Activated CD4-positive, alpha-beta T cell treated with anti-CD3 and anti-CD28 coated beads, Interleukin-2, amount 50 U/mL, for 4 hours (primary cell): ENCODE data around the gene FA2H.

Experiments used
- DNase-seq, 2 experiments: peaks; one replicate each; pipeline ENCODE4 v3.0.0-alpha.2; 2020

FA2H gene

DNA sequence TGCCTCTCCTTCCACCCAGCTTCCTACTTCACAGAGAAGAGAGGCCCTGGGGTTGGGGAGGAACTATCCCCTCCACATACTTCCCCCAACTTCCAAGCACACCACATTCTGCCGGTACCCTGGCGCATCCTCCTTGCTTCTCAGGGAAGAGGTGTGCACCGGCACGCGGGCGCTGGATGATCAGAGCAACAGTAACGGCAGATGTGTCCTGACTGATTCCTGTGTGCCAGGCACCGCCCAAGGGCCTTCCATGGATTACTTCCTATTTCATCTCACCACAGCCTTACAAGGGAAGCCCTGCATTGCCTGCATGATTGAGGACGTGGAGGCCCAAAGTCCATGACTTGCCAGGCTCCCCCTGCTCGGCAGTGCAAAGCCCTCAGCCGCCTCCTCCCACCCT lies 52.9 kb downstream of the FA2H start:
- no peak for DNase-seq

DNA sequence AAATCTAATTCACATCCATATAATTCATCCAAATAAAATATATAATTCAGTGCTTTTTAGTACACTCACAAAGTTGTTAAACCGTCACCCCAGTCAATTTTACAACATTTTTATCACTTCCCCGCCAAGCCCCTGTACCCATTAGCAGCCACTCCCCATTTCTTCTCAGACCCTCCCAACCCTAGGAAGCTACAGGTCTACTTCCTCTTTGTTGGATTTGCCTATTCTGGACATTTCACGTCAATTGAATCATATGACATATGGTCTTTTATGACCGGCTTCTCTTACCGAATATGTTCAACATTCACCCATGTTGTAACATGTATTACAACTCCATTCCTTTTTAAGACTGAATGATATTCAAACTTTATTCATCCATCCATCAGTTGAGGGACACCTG lies 54.0 kb downstream of the FA2H start:
- no peak for DNase-seq

DNA sequence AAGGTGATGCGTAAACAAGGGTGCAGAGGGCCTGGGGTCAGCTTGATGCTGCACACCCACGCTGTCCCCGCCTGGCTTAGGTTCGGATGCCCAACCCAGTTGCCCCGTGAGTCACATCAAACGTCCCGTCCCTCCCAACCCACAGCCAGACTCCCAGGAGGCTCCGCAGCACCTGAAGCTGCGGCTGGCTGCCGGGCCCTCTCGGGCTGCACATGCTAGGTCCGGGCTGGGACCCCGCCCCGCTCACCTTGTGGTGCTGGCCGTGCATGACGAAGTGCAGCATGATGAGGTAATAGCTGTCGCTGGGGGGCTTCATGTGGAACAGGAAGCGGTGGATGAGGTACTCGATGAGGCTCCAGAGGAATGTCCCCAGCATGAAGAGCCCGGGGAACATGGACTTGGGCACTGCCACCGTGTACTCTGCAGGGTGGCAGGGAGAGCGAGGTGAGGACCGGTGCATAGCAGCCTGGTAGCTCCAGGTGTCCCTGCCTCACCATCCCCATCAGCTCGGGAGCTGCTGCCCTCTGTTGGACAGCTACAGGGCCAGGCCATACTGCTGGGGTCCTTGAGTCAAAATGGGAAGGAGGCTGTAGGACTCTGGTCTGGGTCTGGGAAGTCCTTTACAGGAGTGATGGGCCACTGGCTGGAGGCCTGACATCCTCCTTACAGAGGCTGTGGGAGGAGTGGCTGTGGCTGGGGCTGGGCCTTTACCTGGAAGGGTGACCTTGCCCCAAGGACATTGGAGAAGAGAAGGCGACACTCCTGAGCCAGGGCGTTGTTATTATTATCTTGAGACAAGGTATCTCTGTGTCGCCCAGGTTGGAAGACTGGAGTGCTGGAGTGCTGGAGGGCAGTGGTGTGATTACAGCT lies 55.6 kb downstream of the FA2H start:
- DNase-seq, result no peak

DNA sequence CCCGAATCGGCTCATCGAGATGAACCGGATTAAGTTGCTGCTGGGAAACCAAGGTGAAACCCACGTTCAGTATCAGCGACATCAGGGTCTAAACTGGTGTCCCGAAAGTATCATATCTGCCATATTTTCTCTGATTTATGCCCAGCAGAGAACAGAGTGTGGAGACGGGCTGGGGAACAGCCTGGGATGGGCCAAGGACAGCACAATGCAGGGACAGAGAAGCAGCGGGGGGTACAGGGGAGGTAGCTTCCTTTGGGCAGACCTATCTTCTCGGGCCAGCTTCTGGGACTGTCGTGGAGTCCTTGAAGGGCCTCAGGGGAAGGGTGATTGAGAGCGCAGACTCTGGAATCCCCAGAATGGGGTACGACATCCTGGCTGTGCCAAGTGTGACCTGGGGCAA lies 56.5 kb downstream of the FA2H start:
- no peak for DNase-seq

DNA sequence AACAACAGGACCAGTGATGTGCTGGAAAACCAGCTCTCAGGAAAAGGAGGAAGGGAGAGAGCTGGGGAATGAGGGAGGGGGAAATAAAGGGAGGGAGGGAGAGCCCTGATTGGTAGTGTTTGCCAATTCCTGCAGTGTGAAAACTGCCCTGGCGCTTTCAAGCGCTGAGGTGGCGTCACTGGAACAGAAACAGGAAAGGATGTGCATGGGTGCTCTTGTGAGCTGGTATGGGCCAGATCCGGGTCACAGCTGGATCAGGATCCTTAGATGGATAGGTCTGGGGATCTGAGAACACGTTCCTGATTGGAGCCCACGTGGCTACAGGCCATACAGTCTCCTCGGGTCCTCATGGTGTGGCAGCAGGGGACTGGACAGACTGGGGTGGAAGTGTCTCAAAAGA lies 57.3 kb downstream of the FA2H start:
- no peak for DNase-seq

DNA sequence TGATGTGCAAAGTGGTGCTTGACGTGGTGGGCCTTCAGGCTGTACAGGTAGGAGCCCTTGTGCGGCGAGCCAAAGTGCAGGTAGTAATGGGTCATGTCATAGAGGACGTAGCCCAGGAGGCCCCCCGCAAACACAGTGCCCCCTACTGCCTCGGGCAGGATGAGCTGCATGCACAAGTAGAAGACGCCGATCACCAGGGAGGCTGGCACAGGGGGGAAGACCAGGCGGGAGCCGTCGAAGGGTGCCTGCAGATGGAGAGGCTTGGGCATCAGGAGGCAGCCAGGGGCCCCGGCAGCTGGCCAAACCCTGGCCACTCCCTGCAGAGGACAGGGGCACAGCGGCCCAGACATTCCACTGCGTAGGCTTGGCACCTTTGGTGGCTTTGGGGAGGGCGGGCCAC lies 58.3 kb downstream of the FA2H start:
- DNase-seq, result no peak

DNA sequence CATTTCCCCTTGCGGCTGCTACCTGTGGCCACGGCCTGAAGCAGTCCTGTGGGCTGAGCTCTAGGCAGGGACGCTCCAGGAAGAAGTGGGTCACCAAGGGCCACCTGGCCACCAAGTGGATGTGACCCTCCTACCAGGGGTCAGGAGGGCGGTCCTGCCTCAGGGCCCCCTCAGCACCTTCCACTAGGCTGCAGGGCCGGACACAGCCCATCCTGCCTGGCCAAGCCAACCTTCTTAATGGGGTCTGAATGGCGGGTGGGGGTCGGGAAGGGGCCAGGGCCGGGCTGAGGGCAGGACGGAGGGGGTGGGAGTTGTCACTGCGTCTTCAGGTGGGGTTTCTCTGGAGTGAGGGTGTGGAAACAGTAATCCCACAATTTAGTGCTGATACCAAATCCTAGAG lies 60.7 kb downstream of the FA2H start:
- DNase-seq, result no peak

DNA sequence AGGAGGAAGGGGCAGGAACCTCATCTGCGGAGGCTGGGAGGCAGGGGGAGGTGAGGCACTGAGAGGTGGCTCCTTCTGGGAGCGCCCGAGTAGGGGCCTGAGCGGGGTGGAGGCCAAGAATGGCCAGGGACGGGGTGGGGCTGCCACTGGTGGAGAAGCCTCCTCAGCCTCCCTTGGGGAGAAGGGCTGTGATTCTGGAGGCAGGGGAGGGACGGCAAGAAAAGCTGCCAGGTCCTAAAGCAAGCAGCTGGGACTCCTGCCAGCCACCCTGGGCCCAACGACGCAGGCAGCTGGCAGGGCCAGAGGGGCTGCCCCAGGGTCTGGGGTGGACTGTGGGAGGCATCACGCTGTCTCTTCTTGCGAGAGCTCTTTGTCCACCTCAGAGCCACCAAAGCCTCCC lies 61.3 kb downstream of the FA2H start:
- DNase-seq, result no peak

DNA sequence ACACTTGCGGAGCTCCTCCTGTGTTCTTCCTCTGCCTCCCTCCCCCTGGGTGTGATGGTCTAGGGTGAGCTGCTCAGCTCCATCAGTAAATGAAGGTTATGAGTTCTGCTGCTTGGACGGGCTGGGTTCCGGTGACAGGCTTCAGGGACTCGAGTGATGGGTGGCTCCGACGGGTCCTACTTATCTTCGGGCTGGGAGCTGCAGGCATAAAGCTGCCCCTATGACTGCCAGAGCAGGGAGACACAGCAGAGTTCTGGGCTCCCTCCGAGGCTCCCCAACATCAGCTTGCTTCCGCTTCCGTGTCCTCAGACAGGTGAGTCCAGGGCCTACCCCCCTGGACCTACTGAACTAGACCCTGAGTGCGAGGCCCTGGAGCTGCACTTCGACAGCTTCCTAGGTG lies 62.7 kb downstream of the FA2H start:
- no peak for DNase-seq

DNA sequence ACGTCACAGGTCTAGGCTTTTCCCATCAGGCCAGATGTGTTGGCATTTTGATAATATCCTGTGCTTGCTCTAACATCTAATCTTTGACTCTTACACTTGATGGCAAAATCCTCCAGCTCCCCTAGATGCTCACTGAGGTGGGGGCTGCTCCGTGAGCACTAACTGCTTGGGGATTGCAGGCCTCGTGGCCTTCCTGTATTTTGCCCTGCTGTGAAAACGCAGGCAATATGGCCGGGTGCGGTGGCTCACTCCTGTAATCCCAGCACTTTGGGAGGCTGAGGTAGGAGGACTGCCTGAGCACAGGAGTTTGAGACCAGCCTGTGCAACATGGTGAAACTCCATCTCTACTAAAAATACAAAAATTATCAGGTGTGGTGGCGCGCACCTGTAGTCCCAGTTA lies 64.2 kb downstream of the FA2H start:
- DNase-seq, result no peak

DNA sequence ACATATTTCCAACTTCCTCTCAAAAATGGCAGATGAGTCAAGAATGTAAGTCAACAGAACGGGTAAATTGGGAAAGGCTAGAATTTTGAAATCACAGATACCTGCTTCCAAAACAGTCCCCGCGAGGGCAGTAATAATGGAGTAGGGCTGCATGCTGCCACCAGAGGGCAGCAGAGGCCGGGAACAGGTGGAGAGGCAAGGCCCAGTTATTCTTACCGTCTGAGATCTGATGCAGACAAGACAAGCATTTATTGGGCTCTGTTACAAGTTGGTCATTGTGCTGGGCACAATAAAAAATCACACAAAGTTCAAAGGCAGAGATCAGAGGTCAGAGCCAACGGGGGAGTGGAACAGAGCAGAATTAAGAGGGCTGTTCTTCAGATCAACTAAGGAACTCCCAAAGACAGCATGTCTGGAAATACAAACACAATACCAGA lies 65.2 kb downstream of the FA2H start:
- peak; percentile 77 for DNase-seq

DNA sequence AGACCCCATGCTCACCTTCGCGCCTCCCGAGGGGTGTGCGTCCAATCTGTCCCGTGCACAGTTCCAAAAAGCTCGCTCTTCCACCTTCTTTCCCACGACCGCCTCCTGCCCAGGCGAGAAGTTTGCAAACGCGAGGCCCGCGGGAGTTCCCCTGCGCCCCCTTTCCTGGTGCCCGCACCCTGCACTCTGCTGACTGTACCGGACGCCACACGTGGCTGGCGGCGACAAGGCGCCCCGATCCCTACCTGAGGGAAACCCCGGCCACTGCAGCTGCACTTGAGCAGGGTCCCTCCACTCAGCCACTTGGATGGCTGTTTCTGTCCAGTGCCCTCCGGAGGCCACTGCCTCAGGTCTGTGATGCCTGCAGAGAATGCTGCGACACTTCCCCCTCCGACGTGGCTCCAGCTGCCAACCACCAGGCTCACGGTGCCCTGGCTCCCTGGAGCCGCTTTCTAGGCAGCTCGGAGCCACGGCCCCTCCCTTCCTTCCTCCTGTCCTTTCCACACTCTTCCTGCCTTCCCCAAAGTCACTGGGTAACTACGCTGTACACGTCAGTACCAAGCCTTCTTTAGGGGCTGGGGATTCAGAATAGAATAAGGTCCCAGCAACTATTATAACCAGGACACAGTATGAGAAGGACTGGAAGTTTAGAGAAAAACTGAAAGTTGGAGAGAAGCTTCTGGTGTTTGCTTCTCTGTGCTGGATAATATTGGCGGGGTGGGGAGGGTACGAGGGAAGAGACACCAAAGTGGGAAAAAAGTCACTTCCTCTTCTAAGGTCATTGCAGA lies 74.0 kb downstream of the FA2H start, which contains the start of gene MLKL:
MLKL (minus strand) TSS at position 425 of the 788 bp plus-strand sequence. CDS start 5,105 bp downstream, outside the sequence.
- DNase-seq, result peak; percentile 46 to 53

DNA sequence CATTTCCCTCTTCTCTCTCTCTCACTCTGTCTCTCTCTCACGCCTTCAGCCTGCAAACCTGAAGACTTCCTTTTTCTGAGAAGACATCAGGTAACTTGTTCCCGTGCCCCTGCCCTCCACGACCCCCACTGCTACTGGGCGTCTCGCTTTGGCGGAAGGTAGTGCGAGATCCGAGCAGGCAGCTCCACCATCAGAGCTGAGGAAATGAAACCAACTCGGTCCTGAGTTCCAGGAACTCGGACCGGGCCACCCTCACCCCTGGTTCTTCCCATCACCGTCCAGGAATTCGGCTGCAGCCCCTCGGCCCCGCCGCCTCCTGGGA lies 74.5 kb downstream of the FA2H start:
- DNase-seq, result peak in 1 of 2 experiments; percentile 13

DNA sequence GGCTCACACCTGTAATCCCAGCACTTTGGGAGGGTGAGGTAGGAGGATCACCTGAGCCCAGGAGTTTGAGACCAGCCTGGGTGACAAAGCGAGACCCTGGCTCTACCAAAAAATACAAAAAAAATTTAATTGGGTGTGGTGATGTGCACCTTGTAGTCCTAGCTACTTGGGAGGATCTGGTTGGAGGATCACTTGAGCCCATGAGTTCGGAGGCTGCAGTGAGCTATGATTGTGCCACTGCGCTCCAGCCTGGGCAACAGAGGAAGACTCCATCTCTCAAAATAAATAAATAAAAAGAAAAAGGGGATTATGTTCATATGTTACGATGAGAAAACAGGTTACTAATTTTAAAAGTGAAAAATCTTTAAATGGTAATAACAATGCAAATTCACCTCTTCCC lies 75.0 kb downstream of the FA2H start:
- DNase-seq, result no peak

DNA sequence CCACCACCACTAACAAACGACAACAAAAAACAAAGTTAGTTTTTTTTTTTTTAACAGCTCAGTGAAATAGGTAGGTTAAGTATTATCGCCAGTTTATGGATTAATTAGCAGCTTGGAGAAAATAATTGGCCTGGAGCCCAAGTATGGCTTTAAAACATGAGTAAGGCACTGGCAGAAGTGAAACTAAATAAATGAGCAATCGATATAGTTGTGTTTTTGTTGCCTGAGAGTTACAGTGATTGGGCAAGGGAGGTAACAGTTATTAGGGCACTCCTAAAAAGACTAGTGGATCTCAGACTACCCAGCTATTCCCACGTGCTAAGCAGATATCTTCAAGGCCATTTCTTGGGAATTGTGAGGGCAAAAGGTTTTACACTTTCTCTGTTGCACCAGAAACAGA lies 76.4 kb downstream of the FA2H start:
- no peak for DNase-seq

DNA sequence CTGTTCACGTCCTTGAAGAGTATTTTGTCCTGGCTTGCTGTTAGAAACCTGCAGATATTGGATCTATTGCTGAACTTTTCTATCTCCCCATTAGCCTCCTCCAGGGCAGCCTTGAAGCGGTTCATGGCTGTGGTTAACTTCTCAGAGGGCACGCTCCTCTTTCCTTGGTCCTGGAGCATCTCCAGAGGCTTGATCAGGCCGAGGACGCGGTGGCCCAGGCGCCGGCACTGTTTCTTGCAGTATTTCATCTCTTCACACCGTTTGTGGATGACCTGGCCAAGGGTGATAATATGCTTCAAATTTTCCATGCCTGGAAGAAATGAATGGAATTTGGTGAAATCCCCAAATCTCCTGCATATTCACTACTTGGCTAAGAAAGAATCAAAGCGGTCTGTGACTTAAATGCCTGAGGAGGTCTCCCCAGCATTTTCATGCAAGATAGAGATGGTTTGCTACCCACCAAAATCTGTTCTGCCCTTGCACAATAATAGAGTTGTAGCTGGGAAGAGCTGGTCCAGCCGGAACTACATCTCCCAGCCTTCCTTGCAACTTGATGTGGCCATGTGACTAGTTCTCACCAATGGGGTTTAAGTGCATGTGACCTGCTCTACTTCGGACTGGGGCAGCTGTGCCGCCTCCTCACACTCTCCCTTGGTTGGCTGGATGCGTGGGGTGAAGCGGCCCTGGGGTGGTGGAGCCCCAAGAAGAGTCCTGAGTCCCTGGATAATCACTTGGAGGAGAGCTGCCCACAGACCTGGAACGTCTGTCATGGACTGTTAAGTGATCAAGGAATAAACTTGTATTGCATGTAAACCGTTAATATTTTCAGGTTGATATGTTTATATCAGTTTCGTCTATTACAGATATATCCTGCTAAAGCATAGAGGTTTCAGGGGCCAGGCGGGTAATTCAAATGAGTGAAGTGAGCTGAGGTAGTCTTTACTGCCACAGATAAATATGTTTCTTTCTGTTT lies 78.9 kb downstream of the FA2H start:
- peak; percentile 29 to 33 for DNase-seq

DNA sequence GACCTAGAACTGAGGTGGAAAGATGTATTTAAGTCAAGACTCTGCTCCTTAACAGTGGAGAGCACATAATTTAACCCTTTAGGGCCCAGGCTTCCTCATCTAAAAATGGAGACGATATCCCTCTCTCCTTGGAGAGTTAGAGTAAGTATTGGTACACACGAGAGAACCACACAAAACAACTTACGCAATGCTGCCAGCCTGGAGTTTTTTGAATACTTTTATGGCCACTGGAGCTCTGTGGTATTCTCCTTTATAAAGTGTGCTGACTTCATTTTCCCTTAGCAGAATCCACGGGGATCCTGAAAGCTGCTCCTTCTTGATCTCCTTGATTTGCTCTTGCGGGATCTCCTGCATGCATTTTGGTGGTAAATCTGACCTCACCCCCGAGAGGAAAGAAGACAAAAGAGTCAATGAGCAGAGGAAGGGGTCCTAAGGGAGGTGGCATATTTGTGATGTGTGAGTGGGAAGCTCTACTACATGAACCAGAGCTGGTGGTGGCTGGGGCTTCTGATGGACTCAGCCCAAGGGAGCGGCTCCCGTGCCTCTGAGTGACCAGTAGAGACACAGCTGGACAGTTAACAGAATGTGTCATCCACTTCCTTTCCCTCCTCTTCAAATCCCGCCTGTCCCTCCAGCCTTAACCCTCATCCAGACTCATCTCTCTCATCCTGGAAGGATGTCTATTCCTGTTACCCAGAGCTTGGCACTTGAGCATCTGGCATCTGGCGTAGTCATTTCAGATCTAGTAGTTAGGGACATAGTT lies 83.3 kb downstream of the FA2H start:
- no peak for DNase-seq

DNA sequence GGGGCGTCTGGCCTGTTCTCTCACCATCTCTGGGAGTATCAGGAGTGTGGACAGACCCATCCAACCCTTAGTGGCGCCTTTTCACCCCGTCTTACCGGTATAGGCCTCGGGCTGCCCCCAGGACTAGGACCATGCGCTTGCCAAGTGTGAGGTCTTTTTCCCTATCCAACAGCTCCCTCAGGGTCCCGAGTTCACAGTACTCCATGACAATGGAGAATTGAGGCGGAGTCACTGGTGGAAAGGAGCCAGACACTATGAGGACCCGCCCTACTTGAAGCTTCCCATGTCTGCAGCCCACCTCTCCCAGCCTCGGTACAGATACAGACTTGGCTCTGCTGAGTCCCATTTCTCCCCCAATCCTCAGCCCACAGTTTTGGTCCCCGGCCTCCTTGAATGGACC lies 92.1 kb downstream of the FA2H start:
- DNase-seq, result no peak

DNA sequence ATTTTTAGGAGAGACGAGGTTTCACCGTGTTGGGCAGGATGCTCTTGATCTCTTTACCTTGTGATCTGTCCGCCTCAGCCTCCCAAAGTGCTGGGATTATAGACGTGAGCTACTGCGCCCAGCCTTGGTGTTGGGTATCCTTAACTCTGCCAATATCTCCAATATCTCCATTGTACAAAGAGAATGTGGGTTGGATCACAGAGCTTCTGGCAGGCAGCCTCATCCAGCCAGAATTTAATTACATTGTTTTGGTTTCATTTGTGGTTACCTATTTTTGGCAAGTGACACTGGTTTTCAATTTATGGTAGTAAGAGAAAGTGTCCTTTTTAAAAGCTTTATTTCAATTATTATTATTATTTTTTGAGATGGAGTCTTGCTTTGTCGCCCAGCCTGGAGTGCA lies 93.9 kb downstream of the FA2H start:
- DNase-seq, result no peak

DNA sequence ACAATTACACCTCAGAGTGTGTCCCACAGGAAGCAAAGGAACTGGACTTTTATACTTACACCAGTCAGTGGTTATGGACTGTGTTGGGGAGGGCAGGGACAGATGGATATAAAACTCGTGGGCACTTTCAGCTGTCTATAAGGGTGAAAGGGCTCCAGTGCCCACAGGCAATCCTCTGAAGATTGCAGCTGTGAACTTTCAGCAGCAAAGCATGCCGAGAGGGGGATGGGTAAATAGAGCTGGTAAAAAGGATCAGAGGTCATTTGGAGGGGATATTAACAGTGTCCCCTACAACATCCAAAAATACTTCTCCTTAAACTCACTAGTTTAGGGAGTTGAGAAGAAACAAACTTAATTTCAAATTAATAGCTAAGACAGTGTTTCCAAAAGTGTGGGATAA lies 94.6 kb downstream of the FA2H start:
- DNase-seq, result no peak

DNA sequence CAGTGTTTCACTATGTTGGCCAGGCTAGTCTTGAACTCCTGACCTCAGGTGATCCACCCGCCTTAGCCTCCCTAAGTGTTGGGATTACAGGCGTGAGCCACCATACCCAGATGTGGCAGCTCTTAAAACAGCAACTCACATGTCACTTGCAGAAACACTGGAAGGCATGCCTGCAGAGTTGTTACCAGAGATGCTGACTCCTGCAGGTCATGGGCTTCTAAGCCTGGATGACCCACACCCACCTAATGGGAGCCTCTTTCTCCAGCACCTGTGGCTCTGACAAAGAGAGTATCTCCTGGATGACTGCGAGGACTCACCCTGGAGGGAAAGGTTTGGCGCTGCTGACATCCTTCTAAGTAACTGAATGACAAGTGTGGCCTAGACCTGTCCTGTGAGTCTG lies 96.8 kb downstream of the FA2H start:
- DNase-seq, result no peak

DNA sequence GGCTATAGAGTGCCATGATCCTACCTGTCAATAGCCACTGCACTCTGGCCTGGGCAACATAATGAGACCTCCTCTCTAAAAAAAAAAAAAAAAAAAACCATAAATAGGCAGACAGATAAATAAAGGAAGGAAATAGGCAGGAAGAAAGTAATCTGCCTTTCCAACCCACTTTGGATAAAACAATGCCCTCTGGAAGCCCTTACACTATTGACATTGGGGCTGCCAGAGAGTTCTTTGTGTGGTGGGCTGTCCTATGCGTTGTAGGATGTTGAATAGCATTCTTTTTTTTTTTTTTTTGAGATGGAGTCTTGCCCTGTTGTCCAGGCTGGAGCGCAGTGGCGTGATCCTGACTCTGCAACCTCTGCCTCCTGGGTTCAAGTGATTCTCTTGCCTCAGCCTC lies 100.7 kb downstream of the FA2H start:
- DNase-seq, result no peak
